RCC 7860 (cell line): ENCODE measurements around the gene FKBP1C.

Experiments used
- DNase-seq: peaks from one replicate; pipeline ENCODE4 v3.0.0-alpha.2; 2015; ENCODE audit warnings: low spot score
- FAIRE-seq: peaks from 2 replicates; lab custom pipeline; 2012; peaks lifted over from hg19 to GRCh38; lab: Jason Lieb, UNC

The FKBP1C gene

GRCh38 chr6:63259153-63259552 lies 47.9 kb downstream of the FKBP1C start:
- FAIRE-seq (no peak), DNase-seq (no peak)

GRCh38 chr6:63261820-63262219 lies 50.6 kb downstream of the FKBP1C start:
- DNase-seq (no peak), FAIRE-seq (no peak)
